Measurements from ENCODE around the gene TET1. TPM values are rescaled to one million over a fixed set of nuclear protein-coding genes. Genes with fewer than 3 reads are reported as not detected.

TET1 gene
- total RNA-seq, 1 donor from 2014 or later = 3.2 TPM

GRCh38 chr10:68742397-68742796 is 182.3 kb downstream of the TET1 start:
- peak in 1 of 2 donors; percentile 65 for DNase-seq (ENCODE audit: extremely low spot score in 2 of 2)
- Histone ChIP-seq H3K27me3 (no peaks in the 10 kb centered on the region), H3K9me3 (no peaks in the 10 kb centered on the region), H3K36me3 (peaks cover 1 to 79% of the 10 kb centered on the region in 2 donors), H3K27ac (no peak overlapping the region), H3K4me1 (no peaks in the 10 kb centered on the region), H3K4me3 (no peak overlapping the region)
- TF ChIP-seq POLR2AphosphoS5 (IDR thresholded peaks at IDR 0.05; ENCODE audit: insufficient read depth in 1 of 2, low read depth in 1 of 2) (no peak), POLR2A (IDR thresholded peaks at IDR 0.05) (no peak)
- TF ChIP-seq, protein P1, sequence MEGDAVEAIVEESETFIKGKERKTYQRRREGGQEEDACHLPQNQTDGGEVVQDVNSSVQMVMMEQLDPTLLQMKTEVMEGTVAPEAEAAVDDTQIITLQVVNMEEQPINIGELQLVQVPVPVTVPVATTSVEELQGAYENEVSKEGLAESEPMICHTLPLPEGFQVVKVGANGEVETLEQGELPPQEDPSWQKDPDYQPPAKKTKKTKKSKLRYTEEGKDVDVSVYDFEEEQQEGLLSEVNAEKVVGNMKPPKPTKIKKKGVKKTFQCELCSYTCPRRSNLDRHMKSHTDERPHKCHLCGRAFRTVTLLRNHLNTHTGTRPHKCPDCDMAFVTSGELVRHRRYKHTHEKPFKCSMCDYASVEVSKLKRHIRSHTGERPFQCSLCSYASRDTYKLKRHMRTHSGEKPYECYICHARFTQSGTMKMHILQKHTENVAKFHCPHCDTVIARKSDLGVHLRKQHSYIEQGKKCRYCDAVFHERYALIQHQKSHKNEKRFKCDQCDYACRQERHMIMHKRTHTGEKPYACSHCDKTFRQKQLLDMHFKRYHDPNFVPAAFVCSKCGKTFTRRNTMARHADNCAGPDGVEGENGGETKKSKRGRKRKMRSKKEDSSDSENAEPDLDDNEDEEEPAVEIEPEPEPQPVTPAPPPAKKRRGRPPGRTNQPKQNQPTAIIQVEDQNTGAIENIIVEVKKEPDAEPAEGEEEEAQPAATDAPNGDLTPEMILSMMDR (IDR thresholded peaks at IDR 0.05) = no peak
- intact Hi-C loops (cut with DNase I) = no loop called here

Small RNA genes within 50 kb of the gene (small RNA-seq; reads per million reads assigned to genes)
- not detected for gene RF00019

Other genes with a start within 250 kb of the TET1 start
- 90.4 TPM for gene HNRNPH3, start 228.3 kb upstream of the TET1 start, total RNA-seq
- 1.2 TPM for gene PBLD, start 227.4 kb upstream of the TET1 start, total RNA-seq
- 24.8 TPM for gene RUFY2, start 153.1 kb upstream of the TET1 start, total RNA-seq
- gene DNA2, start 88.4 kb upstream of the TET1 start, total RNA-seq = 3.7 TPM
- gene SLC25A16, start 32.8 kb upstream of the TET1 start, total RNA-seq = 34.9 TPM
- gene CCAR1, start 160.9 kb downstream of the TET1 start, total RNA-seq = 67.0 TPM